ENCODE results near the gene RPAIN. TPM values are rescaled to one million over a fixed set of nuclear protein-coding genes. Genes with fewer than 3 reads are reported as not detected.
"Not testable (repeated sequence)": the region's sequence is repeated elsewhere in the genome, so short reads cannot be mapped to it uniquely, and the experiment has no call there.

The RPAIN gene
- total and polyA plus RNA-seq, 2 experiments from 2014 or later = 15.7 to 21.4 TPM

DNA sequence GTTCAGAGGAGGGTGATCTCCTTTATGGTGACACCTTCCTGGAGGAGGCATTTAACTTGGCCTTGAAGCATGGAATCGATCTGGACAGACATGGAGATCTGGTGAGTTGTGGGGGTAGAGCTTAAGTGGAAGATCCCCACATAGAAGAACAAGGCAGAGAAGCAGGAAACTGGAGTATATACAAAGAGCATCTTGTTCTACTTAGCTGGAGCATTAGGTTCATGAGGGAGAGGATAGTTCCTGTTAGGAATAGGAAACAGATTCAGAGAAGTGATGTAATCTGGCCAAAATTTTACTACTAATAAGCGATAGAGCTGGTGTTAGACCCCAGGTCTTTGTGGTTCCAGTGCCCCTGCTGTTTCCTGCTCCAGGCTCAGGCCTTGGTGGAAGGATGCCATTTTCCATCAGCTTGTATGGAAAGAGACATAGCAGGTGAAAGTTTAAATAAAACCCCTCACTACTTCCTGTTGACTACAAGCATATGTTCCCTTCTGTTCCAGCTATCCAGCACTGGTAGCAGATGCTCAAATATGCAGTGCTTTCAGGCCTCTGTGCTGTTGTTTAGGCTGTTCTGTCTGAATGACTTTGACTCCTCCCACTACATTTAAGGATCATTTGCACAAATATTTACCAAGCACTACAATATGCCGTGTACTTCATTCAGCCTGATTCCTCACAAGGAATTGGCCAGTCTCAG, 9.4 kb downstream of the RPAIN start:
- Histone ChIP-seq H3F3A (ENCODE audit: insufficient read depth) (peaks cover 27% of the 10 kb centered on the region; the same call in 1 of the 2 replicates), H3K9ac (no peak overlapping the region), H3K9me3 (ENCODE audit: low read depth) (no peaks in the 10 kb centered on the region), H2AFZ (no peak overlapping the region), H4K20me1 (ENCODE audit: insufficient read depth) (no peaks in the 10 kb centered on the region), H3K27me3 (replicated peaks; ENCODE audit: insufficient read depth) (no peaks in the 10 kb centered on the region), H3K36me3 (ENCODE audit: low read depth) (peaks cover 36% of the 10 kb centered on the region), H3K79me2 (ENCODE audit: insufficient read depth) (0 out of 2 replicates have a peak, but pooled peaks cover 7% of the 10 kb centered on the region), H3K9me2 (ENCODE audit: insufficient read depth) (no peaks in the 10 kb centered on the region), H3K4me3 (no peak overlapping the region), H3K4me2 (ENCODE audit: unreplicated experiment) (no peak overlapping the region), H3K4me1 (ENCODE audit: insufficient read depth) (no peaks in the 10 kb centered on the region), H3K27ac (no peak overlapping the region)
- no peak for DNase-seq
- TF ChIP-seq EZH2 (IDR thresholded peaks at IDR 0.05; ENCODE audit: insufficient read depth, poor library complexity, severe bottlenecking) = no peak
- in situ Hi-C loops (cut with MboI) = no loop called here
- 14 to 24% methylated on average over 3 of the region's 3 CpGs for WGBS, 2 experiments (ENCODE audit: low coverage in 1 of 2, low lambda C conversion rate in 2 of 2, missing lambda C conversion rate in 2 of 2)

DNA sequence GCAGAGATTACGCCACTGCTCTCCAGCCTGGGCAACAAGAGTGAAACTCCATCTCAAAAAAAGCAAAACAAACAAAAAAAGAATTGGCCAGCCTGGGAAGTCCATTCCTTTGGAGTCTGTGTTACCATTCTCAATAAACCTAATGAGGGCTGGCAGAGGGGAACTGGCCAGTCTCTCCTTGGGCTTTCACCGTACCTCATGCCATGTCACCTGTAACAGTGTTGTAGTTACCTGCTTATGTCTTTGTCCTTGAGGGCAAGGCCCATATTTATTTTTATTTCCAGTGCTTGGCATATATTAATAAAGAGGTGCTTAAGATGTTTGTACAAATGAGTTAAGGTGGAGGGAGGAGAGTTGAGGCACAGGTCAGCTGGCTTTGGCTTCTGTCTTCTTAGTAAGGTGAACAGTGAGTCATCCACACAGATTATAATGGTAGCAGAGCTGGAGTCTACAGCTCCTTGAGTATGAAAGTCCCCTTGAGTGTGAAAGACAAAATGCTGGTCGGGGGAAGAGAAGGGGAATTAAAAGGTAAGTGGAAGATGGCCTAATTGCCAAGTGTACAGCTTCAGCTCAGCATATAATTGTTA, 10.5 kb downstream of the RPAIN start:
- H3F3A ChIP-seq (ENCODE audit: insufficient read depth) = peaks cover 27% of the 10 kb centered on the region; the same call in 1 of the 2 replicates
- no peaks in the 10 kb centered on the region for H3K4me1 ChIP-seq (ENCODE audit: insufficient read depth)
- H4K20me1 ChIP-seq (ENCODE audit: insufficient read depth) = no peaks in the 10 kb centered on the region
- in situ Hi-C loops (cut with MboI) = no loop called here
- peaks cover 18% of the 10 kb centered on the region for H3K79me2 ChIP-seq (ENCODE audit: insufficient read depth)
- H3K36me3 ChIP-seq (ENCODE audit: low read depth) = peaks cover 42% of the 10 kb centered on the region
- H3K9ac ChIP-seq = no peak overlapping the region
- H3K4me2 ChIP-seq (ENCODE audit: unreplicated experiment) = no peak overlapping the region
- TF ChIP-seq EZH2phosphoT487 (IDR thresholded peaks at IDR 0.05; ENCODE audit: insufficient read depth, low read depth) = no peak
- no peak for TF ChIP-seq EZH2 (IDR thresholded peaks at IDR 0.05; ENCODE audit: insufficient read depth, poor library complexity, severe bottlenecking)
- no peak overlapping the region for H2AFZ ChIP-seq
- no peak for DNase-seq
- WGBS, 2 experiments (ENCODE audit: low coverage in 1 of 2, low lambda C conversion rate in 2 of 2, missing lambda C conversion rate in 2 of 2) = 86 to 93% methylated on average over 3 of the region's 3 CpGs
- H3K27ac ChIP-seq = no peak overlapping the region
- no peaks in the 10 kb centered on the region for H3K9me2 ChIP-seq (ENCODE audit: insufficient read depth)
- no peak overlapping the region for H3K4me3 ChIP-seq
- no peaks in the 10 kb centered on the region for H3K9me3 ChIP-seq (ENCODE audit: low read depth)
- H3K27me3 ChIP-seq (replicated peaks; ENCODE audit: insufficient read depth) = no peaks in the 10 kb centered on the region

DNA sequence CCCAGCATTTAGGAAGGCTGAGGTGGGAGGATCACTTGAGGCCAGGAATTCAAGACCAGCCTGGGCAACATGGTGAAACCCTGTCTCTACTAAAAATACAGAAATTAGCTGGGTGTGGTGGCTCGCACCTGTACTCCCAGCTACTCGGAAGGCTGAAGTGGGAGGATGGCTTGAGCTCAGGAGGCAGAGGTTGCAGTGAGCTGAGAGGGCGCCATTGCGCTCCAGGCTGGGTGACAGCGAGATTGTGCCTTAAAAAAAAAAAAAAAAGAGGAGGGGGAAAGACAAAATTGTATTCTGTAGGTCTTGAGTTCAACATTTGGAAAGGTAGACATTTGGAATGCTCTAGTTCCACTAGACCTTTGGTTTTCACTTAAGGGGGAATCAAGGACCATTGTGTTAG, 11.3 kb downstream of the RPAIN start:
- not testable (repeated sequence) for H3K27ac ChIP-seq

DNA sequence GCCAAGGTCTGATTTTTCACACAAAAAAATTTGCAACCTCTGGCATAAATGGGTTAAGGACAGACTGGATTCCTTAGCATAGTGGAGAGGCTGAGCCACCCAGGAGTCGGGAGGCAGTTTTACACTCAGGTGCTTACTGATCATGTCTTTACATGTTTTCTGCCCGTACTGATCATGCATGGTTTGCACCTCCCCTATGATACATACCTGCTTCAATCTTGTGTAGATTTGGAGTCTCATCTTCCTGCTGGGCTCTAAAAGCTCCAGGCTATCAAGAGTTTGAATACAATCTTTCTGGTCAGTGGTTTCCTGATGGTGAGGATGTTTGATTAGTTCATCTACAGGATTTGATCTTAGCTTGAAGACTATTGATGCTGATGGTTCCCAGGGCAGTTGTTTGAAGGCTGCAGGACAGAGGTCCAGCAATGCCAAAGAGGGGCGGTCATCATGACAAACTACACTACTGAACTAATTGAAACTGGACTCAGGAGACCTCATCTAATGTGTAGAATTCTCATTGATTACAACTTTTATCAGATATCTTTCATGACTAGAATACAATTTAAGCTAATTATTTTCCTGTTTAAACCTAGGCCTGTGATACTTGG, 12.1 kb downstream of the RPAIN start:
- Histone ChIP-seq H3K4me2 (ENCODE audit: unreplicated experiment) (no peak overlapping the region), H2AFZ (no peak overlapping the region), H3F3A (ENCODE audit: insufficient read depth) (peaks cover 27% of the 10 kb centered on the region; the same call in 1 of the 2 replicates), H3K9me2 (ENCODE audit: insufficient read depth) (no peaks in the 10 kb centered on the region), H3K27ac (no peak overlapping the region), H3K9me3 (ENCODE audit: low read depth) (no peaks in the 10 kb centered on the region), H3K27me3 (replicated peaks; ENCODE audit: insufficient read depth) (no peaks in the 10 kb centered on the region), H3K36me3 (ENCODE audit: low read depth) (peaks cover 43% of the 10 kb centered on the region), H3K4me3 (no peak overlapping the region), H3K9ac (no peak overlapping the region), H3K79me2 (ENCODE audit: insufficient read depth) (peaks cover 33% of the 10 kb centered on the region), H3K4me1 (ENCODE audit: insufficient read depth) (peaks cover 4% of the 10 kb centered on the region; the same call in 1 of the 2 replicates), H4K20me1 (ENCODE audit: insufficient read depth) (no peaks in the 10 kb centered on the region)
- no peak for TF ChIP-seq EZH2phosphoT487 (IDR thresholded peaks at IDR 0.05; ENCODE audit: insufficient read depth, low read depth)
- no peak for TF ChIP-seq EZH2 (IDR thresholded peaks at IDR 0.05; ENCODE audit: insufficient read depth, poor library complexity, severe bottlenecking)
- DNase-seq = no peak
- 49 to 50% methylated on average over 3 of the region's 3 CpGs for WGBS, 2 experiments (ENCODE audit: low coverage in 1 of 2, low lambda C conversion rate in 2 of 2, missing lambda C conversion rate in 2 of 2)
- in situ Hi-C loops (cut with MboI) = no loop called here

More for the DNA sequence above, 11.3 kb downstream of the RPAIN start:
- peaks cover 24% of the 10 kb centered on the region for H3K79me2 ChIP-seq (ENCODE audit: insufficient read depth)
- H3K4me1 ChIP-seq (ENCODE audit: insufficient read depth); H3K27me3 ChIP-seq (replicated peaks; ENCODE audit: insufficient read depth); H3K4me3 ChIP-seq; in situ Hi-C loops (cut with MboI); H3K9me2 ChIP-seq (ENCODE audit: insufficient read depth); H3K4me2 ChIP-seq (ENCODE audit: unreplicated experiment); H3K9ac ChIP-seq; H3K9me3 ChIP-seq (ENCODE audit: low read depth); H4K20me1 ChIP-seq (ENCODE audit: insufficient read depth); DNase-seq; H2AFZ ChIP-seq: not testable (repeated sequence)
- H3K36me3 ChIP-seq (ENCODE audit: low read depth) = peaks cover 37% of the 10 kb centered on the region
- WGBS, 2 experiments (ENCODE audit: low coverage in 1 of 2, low lambda C conversion rate in 2 of 2, missing lambda C conversion rate in 2 of 2) = 91 to 94% methylated on average over 5 of the region's 5 CpGs
- H3F3A ChIP-seq (ENCODE audit: insufficient read depth) = peaks cover 27% of the 10 kb centered on the region; the same call in 1 of the 2 replicates
